GM23338 (cell line): ENCODE measurements around the gene JAZF1.

Experiments
- CREB1 ChIP-seq: fragments of 250-450 bp; sonication (Bioruptor Pico); IDR thresholded peaks from 2 replicates; pipeline ENCODE4 v1.5.0; 2020; ENCODE audit warnings: low read depth, mild to moderate bottlenecking, moderate library complexity
- EZH2 ChIP-seq: fragments of 200-600 bp; sonication (generic); IDR thresholded peaks from one replicate; pipeline ENCODE4 v1.8.0; 2017; ENCODE audit warnings: antibody characterized with exemption, mild to moderate bottlenecking, low read depth; ENCODE audit not compliant: unreplicated experiment
- EZH2phosphoT487 ChIP-seq: fragments of 200-600 bp; sonication (generic); IDR thresholded peaks from one replicate; pipeline ENCODE4 v1.8.1; 2018; ENCODE audit warnings: antibody characterized with exemption; ENCODE audit not compliant: unreplicated experiment
- POLR2AphosphoS5 ChIP-seq: IDR thresholded peaks from 2 replicates; pipeline ENCODE4 v1.6.1; 2016; ENCODE audit warnings: antibody characterized with exemption, low read depth
- TF ChIP-seq, protein P1 (sequence below), 2 experiments: fragments of 200-600 bp in 1 of 2; sonication (generic) in 1 of 2; conservative IDR thresholded peaks; 2 replicates each; pipeline versions ENCODE4 v1.5.1 to v1.6.1; 2016 to 2017; ENCODE audit warnings: antibody characterized with exemption in 2 of 2, low read depth in 2 of 2, mild to moderate bottlenecking in 2 of 2, moderate library complexity in 1 of 2
- TF ChIP-seq, protein P2 (sequence below): IDR thresholded peaks from 2 replicates; pipeline ENCODE4 v1.6.1; 2016; ENCODE audit warnings: antibody characterized with exemption
- TF ChIP-seq, protein P3 (sequence below): IDR thresholded peaks from one replicate; pipeline ENCODE4 v1.6.1; 2018; ENCODE audit warnings: antibody characterized with exemption; ENCODE audit not compliant: unreplicated experiment
- TF ChIP-seq, protein P4 (sequence below): fragments of 250-450 bp; sonication (Bioruptor Pico); IDR thresholded peaks from 2 replicates; pipeline ENCODE4 v1.5.0; 2020; ENCODE audit warnings: mild to moderate bottlenecking, moderate library complexity

DNA sequence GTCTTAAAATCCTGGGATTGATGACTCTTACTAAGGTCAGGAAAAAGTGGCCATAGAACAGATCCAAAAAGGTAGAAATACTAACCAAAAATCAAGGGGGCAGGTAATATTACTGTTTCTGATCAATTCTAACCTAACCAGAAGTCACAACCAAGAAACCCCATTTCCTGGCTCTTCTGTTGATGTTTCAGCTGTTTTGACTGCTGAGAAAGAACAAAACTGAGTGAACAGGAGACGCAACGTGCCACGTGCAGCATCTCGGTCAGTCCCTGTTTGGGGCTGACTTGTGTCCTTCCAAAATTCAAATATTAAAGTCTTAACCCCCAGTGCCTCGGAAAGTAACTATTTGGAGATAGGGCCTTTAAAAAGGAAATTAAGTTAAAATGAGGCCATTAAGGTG, 56.8 kb downstream of the JAZF1 start:
- TF ChIP-seq POLR2AphosphoS5 (no peak), CREB1 (CRISPR knock-in tag) (no peak), EZH2phosphoT487 (no peak), EZH2 (no peak)
- TF ChIP-seq, protein P1, sequence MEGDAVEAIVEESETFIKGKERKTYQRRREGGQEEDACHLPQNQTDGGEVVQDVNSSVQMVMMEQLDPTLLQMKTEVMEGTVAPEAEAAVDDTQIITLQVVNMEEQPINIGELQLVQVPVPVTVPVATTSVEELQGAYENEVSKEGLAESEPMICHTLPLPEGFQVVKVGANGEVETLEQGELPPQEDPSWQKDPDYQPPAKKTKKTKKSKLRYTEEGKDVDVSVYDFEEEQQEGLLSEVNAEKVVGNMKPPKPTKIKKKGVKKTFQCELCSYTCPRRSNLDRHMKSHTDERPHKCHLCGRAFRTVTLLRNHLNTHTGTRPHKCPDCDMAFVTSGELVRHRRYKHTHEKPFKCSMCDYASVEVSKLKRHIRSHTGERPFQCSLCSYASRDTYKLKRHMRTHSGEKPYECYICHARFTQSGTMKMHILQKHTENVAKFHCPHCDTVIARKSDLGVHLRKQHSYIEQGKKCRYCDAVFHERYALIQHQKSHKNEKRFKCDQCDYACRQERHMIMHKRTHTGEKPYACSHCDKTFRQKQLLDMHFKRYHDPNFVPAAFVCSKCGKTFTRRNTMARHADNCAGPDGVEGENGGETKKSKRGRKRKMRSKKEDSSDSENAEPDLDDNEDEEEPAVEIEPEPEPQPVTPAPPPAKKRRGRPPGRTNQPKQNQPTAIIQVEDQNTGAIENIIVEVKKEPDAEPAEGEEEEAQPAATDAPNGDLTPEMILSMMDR (conservative IDR thresholded peaks at IDR 0.05; ENCODE audit: low read depth in 2 of 2) = no peak
- TF ChIP-seq, protein P2, sequence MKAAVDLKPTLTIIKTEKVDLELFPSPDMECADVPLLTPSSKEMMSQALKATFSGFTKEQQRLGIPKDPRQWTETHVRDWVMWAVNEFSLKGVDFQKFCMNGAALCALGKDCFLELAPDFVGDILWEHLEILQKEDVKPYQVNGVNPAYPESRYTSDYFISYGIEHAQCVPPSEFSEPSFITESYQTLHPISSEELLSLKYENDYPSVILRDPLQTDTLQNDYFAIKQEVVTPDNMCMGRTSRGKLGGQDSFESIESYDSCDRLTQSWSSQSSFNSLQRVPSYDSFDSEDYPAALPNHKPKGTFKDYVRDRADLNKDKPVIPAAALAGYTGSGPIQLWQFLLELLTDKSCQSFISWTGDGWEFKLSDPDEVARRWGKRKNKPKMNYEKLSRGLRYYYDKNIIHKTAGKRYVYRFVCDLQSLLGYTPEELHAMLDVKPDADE = no peak
- TF ChIP-seq, protein P3, sequence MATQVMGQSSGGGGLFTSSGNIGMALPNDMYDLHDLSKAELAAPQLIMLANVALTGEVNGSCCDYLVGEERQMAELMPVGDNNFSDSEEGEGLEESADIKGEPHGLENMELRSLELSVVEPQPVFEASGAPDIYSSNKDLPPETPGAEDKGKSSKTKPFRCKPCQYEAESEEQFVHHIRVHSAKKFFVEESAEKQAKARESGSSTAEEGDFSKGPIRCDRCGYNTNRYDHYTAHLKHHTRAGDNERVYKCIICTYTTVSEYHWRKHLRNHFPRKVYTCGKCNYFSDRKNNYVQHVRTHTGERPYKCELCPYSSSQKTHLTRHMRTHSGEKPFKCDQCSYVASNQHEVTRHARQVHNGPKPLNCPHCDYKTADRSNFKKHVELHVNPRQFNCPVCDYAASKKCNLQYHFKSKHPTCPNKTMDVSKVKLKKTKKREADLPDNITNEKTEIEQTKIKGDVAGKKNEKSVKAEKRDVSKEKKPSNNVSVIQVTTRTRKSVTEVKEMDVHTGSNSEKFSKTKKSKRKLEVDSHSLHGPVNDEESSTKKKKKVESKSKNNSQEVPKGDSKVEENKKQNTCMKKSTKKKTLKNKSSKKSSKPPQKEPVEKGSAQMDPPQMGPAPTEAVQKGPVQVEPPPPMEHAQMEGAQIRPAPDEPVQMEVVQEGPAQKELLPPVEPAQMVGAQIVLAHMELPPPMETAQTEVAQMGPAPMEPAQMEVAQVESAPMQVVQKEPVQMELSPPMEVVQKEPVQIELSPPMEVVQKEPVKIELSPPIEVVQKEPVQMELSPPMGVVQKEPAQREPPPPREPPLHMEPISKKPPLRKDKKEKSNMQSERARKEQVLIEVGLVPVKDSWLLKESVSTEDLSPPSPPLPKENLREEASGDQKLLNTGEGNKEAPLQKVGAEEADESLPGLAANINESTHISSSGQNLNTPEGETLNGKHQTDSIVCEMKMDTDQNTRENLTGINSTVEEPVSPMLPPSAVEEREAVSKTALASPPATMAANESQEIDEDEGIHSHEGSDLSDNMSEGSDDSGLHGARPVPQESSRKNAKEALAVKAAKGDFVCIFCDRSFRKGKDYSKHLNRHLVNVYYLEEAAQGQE = no peak
- TF ChIP-seq, protein P4, sequence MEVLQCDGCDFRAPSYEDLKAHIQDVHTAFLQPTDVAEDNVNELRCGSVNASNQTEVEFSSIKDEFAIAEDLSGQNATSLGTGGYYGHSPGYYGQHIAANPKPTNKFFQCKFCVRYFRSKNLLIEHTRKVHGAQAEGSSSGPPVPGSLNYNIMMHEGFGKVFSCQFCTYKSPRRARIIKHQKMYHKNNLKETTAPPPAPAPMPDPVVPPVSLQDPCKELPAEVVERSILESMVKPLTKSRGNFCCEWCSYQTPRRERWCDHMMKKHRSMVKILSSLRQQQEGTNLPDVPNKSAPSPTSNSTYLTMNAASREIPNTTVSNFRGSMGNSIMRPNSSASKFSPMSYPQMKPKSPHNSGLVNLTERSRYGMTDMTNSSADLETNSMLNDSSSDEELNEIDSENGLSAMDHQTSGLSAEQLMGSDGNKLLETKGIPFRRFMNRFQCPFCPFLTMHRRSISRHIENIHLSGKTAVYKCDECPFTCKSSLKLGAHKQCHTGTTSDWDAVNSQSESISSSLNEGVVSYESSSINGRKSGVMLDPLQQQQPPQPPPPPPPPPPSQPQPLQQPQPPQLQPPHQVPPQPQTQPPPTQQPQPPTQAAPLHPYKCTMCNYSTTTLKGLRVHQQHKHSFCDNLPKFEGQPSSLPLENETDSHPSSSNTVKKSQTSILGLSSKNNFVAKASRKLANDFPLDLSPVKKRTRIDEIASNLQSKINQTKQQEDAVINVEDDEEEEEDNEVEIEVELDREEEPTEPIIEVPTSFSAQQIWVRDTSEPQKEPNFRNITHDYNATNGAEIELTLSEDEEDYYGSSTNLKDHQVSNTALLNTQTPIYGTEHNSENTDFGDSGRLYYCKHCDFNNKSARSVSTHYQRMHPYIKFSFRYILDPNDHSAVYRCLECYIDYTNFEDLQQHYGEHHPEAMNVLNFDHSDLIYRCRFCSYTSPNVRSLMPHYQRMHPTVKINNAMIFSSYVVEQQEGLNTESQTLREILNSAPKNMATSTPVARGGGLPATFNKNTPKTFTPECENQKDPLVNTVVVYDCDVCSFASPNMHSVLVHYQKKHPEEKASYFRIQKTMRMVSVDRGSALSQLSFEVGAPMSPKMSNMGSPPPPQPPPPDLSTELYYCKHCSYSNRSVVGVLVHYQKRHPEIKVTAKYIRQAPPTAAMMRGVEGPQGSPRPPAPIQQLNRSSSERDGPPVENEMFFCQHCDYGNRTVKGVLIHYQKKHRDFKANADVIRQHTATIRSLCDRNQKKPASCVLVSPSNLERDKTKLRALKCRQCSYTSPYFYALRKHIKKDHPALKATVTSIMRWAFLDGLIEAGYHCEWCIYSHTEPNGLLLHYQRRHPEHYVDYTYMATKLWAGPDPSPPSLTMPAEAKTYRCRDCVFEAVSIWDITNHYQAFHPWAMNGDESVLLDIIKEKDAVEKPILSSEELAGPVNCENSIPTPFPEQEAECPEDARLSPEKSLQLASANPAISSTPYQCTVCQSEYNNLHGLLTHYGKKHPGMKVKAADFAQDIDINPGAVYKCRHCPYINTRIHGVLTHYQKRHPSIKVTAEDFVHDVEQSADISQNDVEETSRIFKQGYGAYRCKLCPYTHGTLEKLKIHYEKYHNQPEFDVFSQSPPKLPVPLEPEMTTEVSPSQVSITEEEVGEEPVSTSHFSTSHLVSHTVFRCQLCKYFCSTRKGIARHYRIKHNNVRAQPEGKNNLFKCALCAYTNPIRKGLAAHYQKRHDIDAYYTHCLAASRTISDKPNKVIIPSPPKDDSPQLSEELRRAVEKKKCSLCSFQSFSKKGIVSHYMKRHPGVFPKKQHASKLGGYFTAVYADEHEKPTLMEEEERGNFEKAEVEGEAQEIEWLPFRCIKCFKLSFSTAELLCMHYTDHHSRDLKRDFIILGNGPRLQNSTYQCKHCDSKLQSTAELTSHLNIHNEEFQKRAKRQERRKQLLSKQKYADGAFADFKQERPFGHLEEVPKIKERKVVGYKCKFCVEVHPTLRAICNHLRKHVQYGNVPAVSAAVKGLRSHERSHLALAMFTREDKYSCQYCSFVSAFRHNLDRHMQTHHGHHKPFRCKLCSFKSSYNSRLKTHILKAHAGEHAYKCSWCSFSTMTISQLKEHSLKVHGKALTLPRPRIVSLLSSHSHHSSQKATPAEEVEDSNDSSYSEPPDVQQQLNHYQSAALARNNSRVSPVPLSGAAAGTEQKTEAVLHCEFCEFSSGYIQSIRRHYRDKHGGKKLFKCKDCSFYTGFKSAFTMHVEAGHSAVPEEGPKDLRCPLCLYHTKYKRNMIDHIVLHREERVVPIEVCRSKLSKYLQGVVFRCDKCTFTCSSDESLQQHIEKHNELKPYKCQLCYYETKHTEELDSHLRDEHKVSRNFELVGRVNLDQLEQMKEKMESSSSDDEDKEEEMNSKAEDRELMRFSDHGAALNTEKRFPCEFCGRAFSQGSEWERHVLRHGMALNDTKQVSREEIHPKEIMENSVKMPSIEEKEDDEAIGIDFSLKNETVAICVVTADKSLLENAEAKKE (CRISPR knock-in tag) = no peak
